Naive thymus-derived CD4-positive, alpha-beta T cell (primary cell): Measurements from ENCODE around the gene HIVEP3. TPM values are rescaled to one million over a fixed set of nuclear protein-coding genes. Genes with fewer than 3 reads are reported as not detected.

Source experiments
- ATAC-seq: fragments of 150-1000 bp; cut with Tn5 transposase; 2 replicates; pipeline ENCODE4 v1.10.0; 2021; ENCODE audit warnings: mild to moderate bottlenecking, moderate library complexity
- CTCF ChIA-PET: fragments of 350-600 bp; sonication (Branson Sonifier 250); formaldehyde crosslinking; loops from one replicate; lab custom pipeline; 2021; ENCODE audit warnings: antibody characterized with exemption; lab: Charles Lee
- POLR2A ChIA-PET: fragments of 350-600 bp; sonication (Branson Sonifier 250); formaldehyde crosslinking; loops from one replicate; lab custom pipeline; 2021; ENCODE audit warnings: antibody characterized with exemption, inconsistent platforms; lab: Charles Lee
- DNase-seq, 9 donors: peaks; one replicate each; pipeline versions ENCODE4 v3.0.0 to v3.0.0-alpha.2; 2020 to 2022; ENCODE audit warnings: mixed read lengths in 1 of 9
- H3K27ac ChIP-seq: one replicate; pipeline ENCODE4 v1.7.0; 2013; ENCODE audit warnings: mild to moderate bottlenecking, low read depth, low read length, moderate library complexity
- H3K27me3 ChIP-seq, 2 donors: one replicate each; pipeline ENCODE4 v1.7.0; 2013; ENCODE audit warnings: low read length in 2 of 2, mild to moderate bottlenecking in 2 of 2, moderate library complexity in 2 of 2; ENCODE audit not compliant: control insufficient read depth in 2 of 2, insufficient read depth in 2 of 2
- H3K36me3 ChIP-seq, 3 experiments: 1 replicate in 2 of 3; 2 replicates in 1 of 3; pipeline ENCODE4 v1.7.0; 2013; ENCODE audit warnings: low read length in 3 of 3, mild to moderate bottlenecking in 3 of 3, moderate library complexity in 1 of 3; ENCODE audit not compliant: insufficient read depth in 3 of 3, control insufficient read depth in 2 of 3
- H3K4me1 ChIP-seq, 2 donors: one replicate each; pipeline ENCODE4 v1.7.0; 2013; ENCODE audit warnings: low read length in 2 of 2, mild to moderate bottlenecking in 2 of 2, moderate library complexity in 1 of 2; ENCODE audit not compliant: control insufficient read depth in 2 of 2, insufficient read depth in 2 of 2
- H3K4me3 ChIP-seq: 2 replicates; pipeline ENCODE4 v1.7.0; 2013; ENCODE audit warnings: mild to moderate bottlenecking, low read length
- H3K9me3 ChIP-seq, 3 experiments: 1 replicate in 2 of 3; 2 replicates in 1 of 3; pipeline ENCODE4 v1.7.0; 2013; ENCODE audit warnings: low read length in 3 of 3; ENCODE audit not compliant: control insufficient read depth in 2 of 3
- H3K27ac Mint-ChIP-seq, 9 donors: one replicate each; pipeline ENCODE4 v1.8.0; 2020 to 2022; ENCODE audit warnings: mixed read lengths in 9 of 9, mild to moderate bottlenecking in 8 of 9, moderate library complexity in 5 of 9, inconsistent platforms in 2 of 9
- H3K27me3 Mint-ChIP-seq, 5 donors: one replicate each; pipeline ENCODE4 v1.8.0; 2021 to 2022; ENCODE audit warnings: mixed read lengths in 5 of 5, mild to moderate bottlenecking in 1 of 5
- H3K36me3 Mint-ChIP-seq, 5 donors: one replicate each; pipeline ENCODE4 v1.8.0; 2020 to 2022; ENCODE audit warnings: mixed read lengths in 5 of 5, mild to moderate bottlenecking in 3 of 5, inconsistent platforms in 1 of 5
- H3K4me1 Mint-ChIP-seq, 7 donors: one replicate each; pipeline ENCODE4 v1.8.0; 2020 to 2022; ENCODE audit warnings: mixed read lengths in 7 of 7, mild to moderate bottlenecking in 3 of 7, inconsistent platforms in 1 of 7
- H3K4me3 Mint-ChIP-seq, 10 donors: one replicate each; pipeline ENCODE4 v1.8.0; 2020 to 2022; ENCODE audit warnings: mild to moderate bottlenecking in 10 of 10, mixed read lengths in 10 of 10, moderate library complexity in 6 of 10, inconsistent platforms in 2 of 10
- H3K9me3 Mint-ChIP-seq, 11 donors: one replicate each; pipeline ENCODE4 v1.8.0; 2020 to 2022; ENCODE audit warnings: mixed read lengths in 11 of 11, mild to moderate bottlenecking in 4 of 11, inconsistent platforms in 1 of 11, moderate library complexity in 1 of 11
- intact Hi-C, 2 donors: fragments of 100-400 bp; cut with micrococcal nuclease; formaldehyde crosslinking; loops; one replicate each; pipeline ENCODE4 v1.15.1; 2023
- polyA plus RNA-seq, 2 donors: library from polyadenylated mRNA; unstranded; fragments of 300-500 nt; fragmentation: Illumina TruSeq; gene quantifications; one replicate each; pipeline ENCODE4 v1.2.3, GENCODE V29; 2021
- total RNA-seq, 6 experiments: library from RNA in 5 of 6; stranded (reverse) in 5 of 6; gene quantifications; 1 replicate in 5 of 6; 2 replicates in 1 of 6; pipeline ENCODE4 v1.2.3 and lab custom pipeline; 2021 to 2026

HIVEP3 gene
- total and polyA plus RNA-seq, 7 experiments from 2014 or later = 4.3 to 19.1 (median 7.0) TPM

DNA sequence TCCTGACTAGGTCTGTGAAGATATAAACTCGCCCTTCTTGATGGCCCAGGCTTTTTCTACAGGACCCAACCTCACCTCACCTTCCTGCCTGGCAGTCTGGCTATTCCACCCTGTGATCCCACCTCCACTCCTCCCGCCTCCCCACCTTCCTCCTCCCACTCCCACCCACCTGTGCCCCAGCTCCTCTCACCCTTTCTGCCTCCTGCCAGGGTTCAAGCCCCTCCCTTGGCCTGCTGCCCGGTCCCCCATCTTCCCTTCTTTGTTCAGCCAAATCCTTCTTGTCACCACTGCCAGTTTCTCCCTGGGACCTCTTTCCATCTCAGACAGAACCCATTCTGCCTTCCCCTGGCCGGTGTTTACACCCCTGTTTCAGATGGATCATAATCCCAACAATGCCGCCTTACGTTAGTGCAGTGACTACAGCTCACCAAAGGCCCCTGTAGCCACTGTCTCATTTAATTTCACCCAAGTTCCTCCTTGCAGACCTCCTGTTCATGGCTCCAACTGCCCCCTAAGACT lies 306.7 kb downstream of the HIVEP3 start:
- peaks cover 0 to 33% (median 0%) of the 10 kb centered on the region in 7 donors for H3K4me1 Mint-ChIP-seq
- Histone ChIP-seq H3K4me1 (no peaks in the 10 kb centered on the region), H3K27ac (no peak overlapping the region), H3K4me3 (no peak overlapping the region), H3K36me3 (no peaks in the 10 kb centered on the region), H3K27me3 (no peaks in the 10 kb centered on the region), H3K9me3 (no peaks in the 10 kb centered on the region)
- H3K36me3 Mint-ChIP-seq = peaks cover 0 to 15% (median 0%) of the 10 kb centered on the region in 5 donors
- ATAC-seq (no peak), DNase-seq (peak in 1 of 9 donors; percentile 9)
- ChIA-PET CTCF (no interaction called here), POLR2A (no interaction called here)
- H3K27me3 Mint-ChIP-seq = no peaks in the 10 kb centered on the region
- H3K9me3 Mint-ChIP-seq = no peaks in the 10 kb centered on the region
- no peak overlapping the region for H3K4me3 Mint-ChIP-seq
- intact Hi-C loops = no loop called here
- peak overlapping the region in 3 of 9 donors; percentile 4 to 46 (median 14) for H3K27ac Mint-ChIP-seq

DNA sequence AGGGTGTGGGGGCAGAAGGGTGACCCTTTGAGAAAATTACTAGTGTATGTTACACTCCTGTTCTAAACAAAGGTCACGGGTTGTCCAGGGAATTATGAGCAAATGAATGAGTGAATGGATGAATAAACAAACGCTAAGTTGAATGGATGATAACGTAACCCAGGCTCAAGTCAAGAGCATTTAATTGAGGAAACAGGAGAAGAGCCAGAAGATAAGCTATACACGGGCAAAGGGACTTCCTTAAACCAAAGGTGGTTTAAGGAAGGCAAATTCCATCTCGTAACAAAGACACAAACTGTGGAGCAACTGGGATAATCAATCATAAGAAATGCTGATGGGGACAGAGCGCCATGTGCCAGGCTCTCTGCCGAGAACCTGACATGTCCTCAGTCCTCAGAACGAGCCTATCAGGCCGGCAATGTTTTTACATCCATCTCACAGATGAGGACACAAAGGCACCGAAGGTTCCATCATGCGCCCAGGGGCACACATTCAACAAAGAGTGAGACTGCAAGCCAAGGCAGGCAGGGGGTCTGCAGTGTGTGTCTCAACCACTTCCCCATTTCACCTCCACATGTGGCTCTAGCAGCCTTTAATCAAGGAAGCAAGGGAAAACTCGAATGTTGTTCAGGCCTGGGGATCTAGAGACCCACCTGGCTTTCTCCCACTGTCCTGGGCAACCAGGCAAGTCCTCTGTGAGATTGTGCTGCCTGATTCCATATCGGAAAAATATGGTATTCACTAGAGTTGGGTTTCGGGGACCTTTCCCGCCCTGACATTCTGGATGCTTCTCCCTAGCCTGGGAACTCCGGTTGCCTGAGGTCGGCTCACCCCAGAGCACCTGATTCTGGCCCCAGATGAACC lies 307.4 kb downstream of the HIVEP3 start:
- no peak overlapping the region for H3K27ac Mint-ChIP-seq
- DNase-seq (peak in 1 of 9 donors; percentile 8), ATAC-seq (no peak)
- H3K9me3 Mint-ChIP-seq = no peaks in the 10 kb centered on the region
- no peaks in the 10 kb centered on the region for H3K27me3 Mint-ChIP-seq
- Histone ChIP-seq H3K4me1 (no peaks in the 10 kb centered on the region), H3K36me3 (no peaks in the 10 kb centered on the region), H3K9me3 (no peaks in the 10 kb centered on the region), H3K27me3 (no peaks in the 10 kb centered on the region), H3K27ac (no peak overlapping the region), H3K4me3 (no peak overlapping the region)
- peaks cover 0 to 15% (median 0%) of the 10 kb centered on the region in 5 donors for H3K36me3 Mint-ChIP-seq
- no peak overlapping the region for H3K4me3 Mint-ChIP-seq
- ChIA-PET CTCF (no interaction called here), POLR2A (no interaction called here)
- intact Hi-C loops = no loop called here
- H3K4me1 Mint-ChIP-seq = peaks cover 0 to 30% (median 0%) of the 10 kb centered on the region in 7 donors

DNA sequence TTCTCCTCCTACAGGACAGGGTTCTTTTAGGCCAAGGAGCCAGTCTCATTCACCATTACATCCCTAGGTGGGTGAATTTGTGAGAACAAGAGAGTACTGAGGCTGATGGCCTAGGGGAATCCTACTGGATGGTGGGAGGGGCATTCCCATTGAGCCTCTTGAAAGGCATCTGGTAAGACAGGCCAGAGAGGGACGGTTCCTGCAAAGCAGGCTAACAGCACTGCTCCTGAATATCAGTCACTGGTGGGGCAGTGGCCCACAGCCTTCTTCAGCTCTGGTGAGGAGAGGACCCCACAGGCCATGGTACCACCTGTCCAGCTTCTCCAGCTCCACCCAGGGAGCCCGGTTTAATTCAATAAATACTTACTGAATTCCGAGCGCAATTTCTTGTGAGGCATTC lies 308.4 kb downstream of the HIVEP3 start:
- H3K36me3 Mint-ChIP-seq = peaks cover 0 to 19% (median 0%) of the 10 kb centered on the region in 5 donors
- H3K4me1 ChIP-seq = no peaks in the 10 kb centered on the region
- POLR2A ChIA-PET = no interaction called here
- H3K9me3 Mint-ChIP-seq = peaks cover 0 to 1% (median 0%) of the 10 kb centered on the region in 11 donors
- H3K36me3 ChIP-seq = no peaks in the 10 kb centered on the region
- H3K9me3 ChIP-seq = no peaks in the 10 kb centered on the region
- peak in 1 of 9 donors; percentile 13 for DNase-seq
- no peak for ATAC-seq
- H3K4me3 ChIP-seq = no peak overlapping the region
- peaks cover 0 to 34% (median 0%) of the 10 kb centered on the region in 7 donors for H3K4me1 Mint-ChIP-seq
- no peaks in the 10 kb centered on the region for H3K27me3 ChIP-seq
- intact Hi-C loops = no loop called here
- no peak overlapping the region for H3K27ac ChIP-seq
- H3K27me3 Mint-ChIP-seq = no peaks in the 10 kb centered on the region
- H3K27ac Mint-ChIP-seq = no peak overlapping the region
- CTCF ChIA-PET = no interaction called here
- H3K4me3 Mint-ChIP-seq = no peak overlapping the region

DNA sequence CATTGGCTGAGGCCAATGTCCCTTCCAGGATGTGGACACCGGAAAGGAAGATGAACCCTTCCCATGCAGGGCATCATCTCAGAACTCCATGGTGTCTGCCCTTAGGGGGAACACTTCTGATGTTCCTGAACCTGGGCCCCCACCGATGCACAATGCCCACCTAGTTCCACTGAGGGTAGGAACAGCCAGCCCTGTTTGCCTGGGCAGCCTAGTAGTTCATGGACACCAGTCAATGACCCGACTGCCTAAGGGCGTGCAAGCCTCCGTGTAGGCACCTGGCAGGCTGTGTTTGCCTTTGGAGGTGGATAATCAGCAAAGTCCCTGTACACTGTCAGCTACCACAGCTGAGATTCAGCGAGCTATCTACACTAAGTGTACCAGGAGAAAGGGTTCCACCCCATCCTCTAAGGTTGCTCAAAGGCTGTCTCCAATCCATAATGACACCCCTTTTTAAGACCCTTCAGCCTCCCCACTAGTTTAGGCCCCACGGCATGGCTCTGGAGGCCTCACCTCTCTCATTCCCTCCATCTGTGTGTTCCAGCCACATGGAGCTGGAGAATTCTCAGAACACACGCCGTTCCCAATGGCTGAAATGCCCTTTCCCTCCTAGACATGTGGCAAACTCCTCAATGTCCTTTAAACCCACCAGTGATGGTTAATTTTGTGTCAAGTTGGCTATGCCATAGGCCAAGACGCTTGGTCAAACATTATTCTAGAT lies 309.4 kb downstream of the HIVEP3 start:
- Mint-ChIP-seq H3K27me3 (no peaks in the 10 kb centered on the region), H3K4me1 (peaks cover 0 to 33% (median 0%) of the 10 kb centered on the region in 7 donors), H3K27ac (no peak overlapping the region), H3K36me3 (peaks cover 0 to 19% (median 0%) of the 10 kb centered on the region in 5 donors), H3K9me3 (peaks cover 0 to 1% (median 0%) of the 10 kb centered on the region in 11 donors), H3K4me3 (no peak overlapping the region)
- H3K4me1 ChIP-seq = no peaks in the 10 kb centered on the region
- H3K36me3 ChIP-seq = no peaks in the 10 kb centered on the region
- intact Hi-C loops = no loop called here
- CTCF ChIA-PET = no interaction called here
- no peak overlapping the region for H3K4me3 ChIP-seq
- H3K9me3 ChIP-seq = no peaks in the 10 kb centered on the region
- POLR2A ChIA-PET = no interaction called here
- no peaks in the 10 kb centered on the region for H3K27me3 ChIP-seq
- DNase-seq (peak in 1 of 9 donors; percentile 17), ATAC-seq (no peak)
- no peak overlapping the region for H3K27ac ChIP-seq

DNA sequence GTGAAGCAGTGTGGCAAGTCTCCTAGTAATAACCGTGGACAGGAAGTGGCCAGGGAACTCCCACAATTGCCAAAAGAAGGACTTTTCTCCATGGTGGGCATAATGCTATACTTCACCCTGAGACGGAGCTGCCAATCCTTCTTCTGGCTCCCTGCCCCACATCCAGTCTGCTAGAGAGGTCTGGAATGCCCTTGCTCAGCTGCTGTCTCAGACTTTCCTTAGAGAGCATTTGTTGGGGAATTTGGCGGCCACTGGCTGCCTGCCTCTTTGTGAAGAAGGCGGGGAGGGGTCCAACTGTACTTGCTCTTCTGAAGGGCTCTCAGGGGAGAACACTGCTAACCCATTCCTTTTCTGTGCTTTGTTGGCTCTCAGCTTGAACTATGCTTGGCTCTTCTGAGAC lies 310.5 kb downstream of the HIVEP3 start:
- Histone ChIP-seq H3K9me3 (no peaks in the 10 kb centered on the region), H3K4me3 (no peak overlapping the region), H3K36me3 (no peaks in the 10 kb centered on the region), H3K27me3 (no peaks in the 10 kb centered on the region), H3K4me1 (no peaks in the 10 kb centered on the region), H3K27ac (no peak overlapping the region)
- intact Hi-C loops = no loop called here
- ChIA-PET CTCF (no interaction called here), POLR2A (interaction anchor here (0.6 kb wide), 1 partner anchor 1237 kb away, joined by 3 read pairs; no protein-coding TSS in a partner anchor)
- DNase-seq (no peak), ATAC-seq (no peak)
- H3K36me3 Mint-ChIP-seq = peaks cover 0 to 20% (median 0%) of the 10 kb centered on the region in 5 donors
- H3K4me3 Mint-ChIP-seq = no peak overlapping the region
- no peaks in the 10 kb centered on the region for H3K27me3 Mint-ChIP-seq
- peaks cover 0 to 33% (median 0%) of the 10 kb centered on the region in 7 donors for H3K4me1 Mint-ChIP-seq
- peaks cover 0 to 4% (median 0%) of the 10 kb centered on the region in 11 donors for H3K9me3 Mint-ChIP-seq
- H3K27ac Mint-ChIP-seq = no peak overlapping the region

DNA sequence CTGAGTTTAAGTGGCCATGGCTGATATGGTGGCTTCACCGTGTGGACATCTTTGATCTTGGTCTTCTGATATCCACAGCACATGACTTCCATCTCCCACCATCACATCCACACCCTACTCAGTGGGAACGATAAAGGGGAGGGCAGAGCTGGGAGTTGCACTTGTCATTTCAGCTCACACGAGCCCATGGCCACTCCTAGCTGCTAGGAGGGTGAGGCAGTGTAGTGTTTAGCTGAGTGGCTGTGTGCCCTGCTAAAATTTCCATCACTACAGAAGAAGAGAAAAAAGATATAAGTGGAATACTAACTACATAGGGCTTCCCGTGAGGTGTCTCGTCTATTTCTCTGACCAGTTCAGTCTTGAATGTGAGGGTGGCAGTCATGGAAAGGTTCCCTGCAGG lies 310.9 kb downstream of the HIVEP3 start:
- intact Hi-C loops = no loop called here
- H3K27me3 Mint-ChIP-seq = no peaks in the 10 kb centered on the region
- peaks cover 0 to 33% (median 0%) of the 10 kb centered on the region in 7 donors for H3K4me1 Mint-ChIP-seq
- no peak overlapping the region for H3K4me3 Mint-ChIP-seq
- no peaks in the 10 kb centered on the region for H3K9me3 ChIP-seq
- peaks cover 0 to 20% (median 0%) of the 10 kb centered on the region in 5 donors for H3K36me3 Mint-ChIP-seq
- POLR2A ChIA-PET = interaction anchor here (0.6 kb wide), 1 partner anchor 1237 kb away, joined by 3 read pairs; no protein-coding TSS in a partner anchor
- no peak overlapping the region for H3K4me3 ChIP-seq
- no peaks in the 10 kb centered on the region for H3K4me1 ChIP-seq
- no peak overlapping the region for H3K27ac ChIP-seq
- CTCF ChIA-PET = no interaction called here
- peaks cover 0 to 4% (median 0%) of the 10 kb centered on the region in 11 donors for H3K9me3 Mint-ChIP-seq
- H3K27ac Mint-ChIP-seq = peak overlapping the region in 1 of 9 donors; percentile 38
- H3K36me3 ChIP-seq = no peaks in the 10 kb centered on the region
- no peaks in the 10 kb centered on the region for H3K27me3 ChIP-seq
- no peak for ATAC-seq
- DNase-seq = no peak
